Measurements from ENCODE around the gene SLC26A2.

SLC26A2 gene

DNA sequence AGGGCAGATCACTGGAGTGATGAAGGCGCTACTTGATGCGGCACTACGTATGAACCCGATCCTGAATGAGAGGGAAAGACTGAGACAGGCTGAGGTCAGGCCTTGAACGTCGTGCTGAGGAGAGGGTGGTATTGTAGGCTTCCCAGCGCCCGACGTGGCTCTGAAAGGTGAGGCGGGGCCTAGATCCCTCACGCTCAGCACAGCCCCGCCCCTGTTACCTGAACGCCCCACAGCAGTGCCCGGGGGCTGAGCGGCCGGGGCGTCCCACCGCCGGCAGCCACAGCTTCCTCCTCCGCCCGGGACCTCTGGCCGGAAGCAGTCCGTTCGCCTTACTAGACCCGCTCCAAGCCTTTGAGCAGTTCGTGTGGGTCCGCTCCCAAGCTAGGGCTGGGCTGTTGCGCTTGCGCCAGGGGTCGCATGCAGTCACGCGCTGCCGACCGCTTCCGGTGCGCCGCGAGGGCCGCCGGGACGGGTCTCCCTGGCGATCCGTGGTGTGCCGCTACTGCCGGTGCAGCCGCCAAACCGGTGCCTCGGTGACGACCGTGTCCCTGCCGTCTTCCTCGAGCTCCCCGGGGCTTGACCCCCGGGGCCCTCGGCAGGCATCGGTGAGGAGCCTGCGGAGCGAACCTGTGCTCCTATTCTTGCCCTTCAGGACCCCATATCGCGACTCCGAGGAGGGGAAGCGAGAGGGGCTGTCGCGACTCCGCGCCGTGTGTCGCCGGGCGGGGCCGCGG is 39.9 kb downstream of the SLC26A2 start, which contains the start of the genes HMGXB3 and TIGD6:
TSS of gene HMGXB3 (plus strand) at position 484 of the 734 bp plus-strand sequence. CDS start 4,114 bp downstream, outside the sequence.
TSS of gene TIGD6 (minus strand) at position 399 of the 734 bp plus-strand sequence. CDS start 4,306 bp downstream, outside the sequence.
- Histone ChIP-seq H3K4me1 (ENCODE audit: control insufficient read depth, insufficient read depth, low read length) (peaks cover 9% of the 10 kb centered on the region), H3K27ac (ENCODE audit: extremely low read depth, low read depth, low read length) (peak within 1 kb of the TSS; percentile 85), H3K36me3 (ENCODE audit: control insufficient read depth in 2 of 2, insufficient read depth in 1 of 2, low read length in 2 of 2) (peaks cover 9 to 26% of the 10 kb centered on the region in 2 experiments; a peak in 2 of 3 replicates), H3K9me3 (ENCODE audit: control insufficient read depth, insufficient read depth, low read depth, low read length) (no peaks in the 10 kb centered on the region), H3K4me3 (ENCODE audit: low read depth, low read length) (peak within 1 kb of the TSS; percentile 93)
- ChIA-PET CTCF (interaction anchor here (0.6 to 2.9 kb wide), 8 partner anchors 10 to 333 kb away, joined by 3 to 20 read pairs (median 5); no protein-coding TSS in a partner anchor), POLR2A (interaction anchor here (0.6 to 1.9 kb wide), 9 partner anchors 9 to 225 kb away, joined by 3 to 14 read pairs (median 3); partner anchors contain the start of gene SLC26A2)
- no peak for TF ChIP-seq ZNF19 (tag by site-specific recombination; IDR thresholded peaks at IDR 0.05; ENCODE audit: low read depth)
- TF ChIP-seq BCL11A (tag by site-specific recombination; IDR thresholded peaks at IDR 0.05; ENCODE audit: low read depth), result no peak
- peak; percentile 93 for TF ChIP-seq SP2 (tag by site-specific recombination; IDR thresholded peaks at IDR 0.05)
- TF ChIP-seq, protein P1, sequence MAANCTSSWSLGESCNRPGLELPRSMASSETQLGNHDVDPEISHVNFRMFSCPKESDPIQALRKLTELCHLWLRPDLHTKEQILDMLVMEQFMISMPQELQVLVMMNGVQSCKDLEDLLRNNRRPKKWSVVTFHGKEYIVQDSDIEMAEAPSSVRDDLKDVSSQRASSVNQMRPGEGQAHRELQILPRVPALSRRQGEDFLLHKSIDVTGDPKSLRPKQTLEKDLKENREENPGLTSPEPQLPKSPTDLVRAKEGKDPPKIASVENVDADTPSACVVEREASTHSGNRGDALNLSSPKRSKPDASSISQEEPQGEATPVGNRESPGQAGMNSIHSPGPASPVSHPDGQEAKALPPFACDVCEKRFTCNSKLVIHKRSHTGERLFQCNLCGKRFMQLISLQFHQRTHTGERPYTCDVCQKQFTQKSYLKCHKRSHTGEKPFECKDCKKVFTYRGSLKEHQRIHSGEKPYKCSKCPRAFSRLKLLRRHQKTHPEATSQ (tag by site-specific recombination; IDR thresholded peaks at IDR 0.05), result peak; percentile 91
- peak; percentile 97 for TF ChIP-seq ZNF335 (tag by site-specific recombination; conservative IDR thresholded peaks at IDR 0.05)
- no peak for TF ChIP-seq ZNF416 (tag by site-specific recombination; IDR thresholded peaks at IDR 0.05)
- peak; percentile 12; the same call in 1 of the 2 replicates for TF ChIP-seq ZNF121 (tag by site-specific recombination; IDR thresholded peaks at IDR 0.05)
- TF ChIP-seq, protein P2, sequence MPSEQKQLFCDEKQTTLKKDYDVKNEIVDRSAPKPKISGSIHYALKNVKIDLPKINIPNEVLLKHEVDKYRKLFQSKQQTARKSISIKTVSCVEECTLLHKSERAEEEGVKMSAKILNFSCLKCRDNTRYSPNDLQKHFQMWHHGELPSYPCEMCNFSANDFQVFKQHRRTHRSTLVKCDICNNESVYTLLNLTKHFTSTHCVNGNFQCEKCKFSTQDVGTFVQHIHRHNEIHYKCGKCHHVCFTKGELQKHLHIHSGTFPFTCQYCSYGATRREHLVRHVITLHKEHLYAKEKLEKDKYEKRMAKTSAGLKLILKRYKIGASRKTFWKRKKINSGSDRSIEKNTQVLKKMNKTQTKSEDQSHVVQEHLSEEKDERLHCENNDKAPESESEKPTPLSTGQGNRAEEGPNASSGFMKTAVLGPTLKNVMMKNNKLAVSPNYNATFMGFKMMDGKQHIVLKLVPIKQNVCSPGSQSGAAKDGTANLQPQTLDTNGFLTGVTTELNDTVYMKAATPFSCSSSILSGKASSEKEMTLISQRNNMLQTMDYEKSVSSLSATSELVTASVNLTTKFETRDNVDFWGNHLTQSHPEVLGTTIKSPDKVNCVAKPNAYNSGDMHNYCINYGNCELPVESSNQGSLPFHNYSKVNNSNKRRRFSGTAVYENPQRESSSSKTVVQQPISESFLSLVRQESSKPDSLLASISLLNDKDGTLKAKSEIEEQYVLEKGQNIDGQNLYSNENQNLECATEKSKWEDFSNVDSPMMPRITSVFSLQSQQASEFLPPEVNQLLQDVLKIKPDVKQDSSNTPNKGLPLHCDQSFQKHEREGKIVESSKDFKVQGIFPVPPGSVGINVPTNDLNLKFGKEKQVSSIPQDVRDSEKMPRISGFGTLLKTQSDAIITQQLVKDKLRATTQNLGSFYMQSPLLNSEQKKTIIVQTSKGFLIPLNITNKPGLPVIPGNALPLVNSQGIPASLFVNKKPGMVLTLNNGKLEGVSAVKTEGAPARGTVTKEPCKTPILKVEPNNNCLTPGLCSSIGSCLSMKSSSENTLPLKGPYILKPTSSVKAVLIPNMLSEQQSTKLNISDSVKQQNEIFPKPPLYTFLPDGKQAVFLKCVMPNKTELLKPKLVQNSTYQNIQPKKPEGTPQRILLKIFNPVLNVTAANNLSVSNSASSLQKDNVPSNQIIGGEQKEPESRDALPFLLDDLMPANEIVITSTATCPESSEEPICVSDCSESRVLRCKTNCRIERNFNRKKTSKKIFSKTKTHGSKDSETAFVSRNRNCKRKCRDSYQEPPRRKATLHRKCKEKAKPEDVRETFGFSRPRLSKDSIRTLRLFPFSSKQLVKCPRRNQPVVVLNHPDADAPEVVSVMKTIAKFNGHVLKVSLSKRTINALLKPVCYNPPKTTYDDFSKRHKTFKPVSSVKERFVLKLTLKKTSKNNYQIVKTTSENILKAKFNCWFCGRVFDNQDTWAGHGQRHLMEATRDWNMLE (tag by site-specific recombination; conservative IDR thresholded peaks at IDR 0.05; ENCODE audit: low read depth), result peak; percentile 89
- TF ChIP-seq, protein P3, sequence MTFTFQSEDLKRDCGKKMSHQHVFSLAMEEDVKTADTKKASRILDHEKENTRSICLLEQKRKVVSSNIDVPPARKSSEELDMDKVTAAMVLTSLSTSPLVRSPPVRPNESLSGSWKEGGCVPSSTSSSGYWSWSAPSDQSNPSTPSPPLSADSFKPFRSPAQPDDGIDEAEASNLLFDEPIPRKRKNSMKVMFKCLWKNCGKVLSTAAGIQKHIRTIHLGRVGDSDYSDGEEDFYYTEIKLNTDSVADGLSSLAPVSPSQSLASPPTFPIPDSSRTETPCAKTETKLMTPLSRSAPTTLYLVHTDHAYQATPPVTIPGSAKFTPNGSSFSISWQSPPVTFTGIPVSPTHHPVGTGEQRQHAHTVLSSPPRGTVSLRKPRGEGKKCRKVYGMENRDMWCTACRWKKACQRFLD (tag by site-specific recombination; IDR thresholded peaks at IDR 0.05), result 0 out of 2 replicates have a peak, but pooled peaks have one; percentile 18
- peak; percentile 62 for TF ChIP-seq KLF1 (tag by site-specific recombination; IDR thresholded peaks at IDR 0.05)
- TF ChIP-seq, protein P4, sequence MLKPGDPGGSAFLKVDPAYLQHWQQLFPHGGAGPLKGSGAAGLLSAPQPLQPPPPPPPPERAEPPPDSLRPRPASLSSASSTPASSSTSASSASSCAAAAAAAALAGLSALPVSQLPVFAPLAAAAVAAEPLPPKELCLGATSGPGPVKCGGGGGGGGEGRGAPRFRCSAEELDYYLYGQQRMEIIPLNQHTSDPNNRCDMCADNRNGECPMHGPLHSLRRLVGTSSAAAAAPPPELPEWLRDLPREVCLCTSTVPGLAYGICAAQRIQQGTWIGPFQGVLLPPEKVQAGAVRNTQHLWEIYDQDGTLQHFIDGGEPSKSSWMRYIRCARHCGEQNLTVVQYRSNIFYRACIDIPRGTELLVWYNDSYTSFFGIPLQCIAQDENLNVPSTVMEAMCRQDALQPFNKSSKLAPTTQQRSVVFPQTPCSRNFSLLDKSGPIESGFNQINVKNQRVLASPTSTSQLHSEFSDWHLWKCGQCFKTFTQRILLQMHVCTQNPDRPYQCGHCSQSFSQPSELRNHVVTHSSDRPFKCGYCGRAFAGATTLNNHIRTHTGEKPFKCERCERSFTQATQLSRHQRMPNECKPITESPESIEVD (tag by site-specific recombination; IDR thresholded peaks at IDR 0.05), result no peak
- TF ChIP-seq ZNF157 (tag by site-specific recombination; IDR thresholded peaks at IDR 0.05), result no peak
- TF ChIP-seq, protein P5, sequence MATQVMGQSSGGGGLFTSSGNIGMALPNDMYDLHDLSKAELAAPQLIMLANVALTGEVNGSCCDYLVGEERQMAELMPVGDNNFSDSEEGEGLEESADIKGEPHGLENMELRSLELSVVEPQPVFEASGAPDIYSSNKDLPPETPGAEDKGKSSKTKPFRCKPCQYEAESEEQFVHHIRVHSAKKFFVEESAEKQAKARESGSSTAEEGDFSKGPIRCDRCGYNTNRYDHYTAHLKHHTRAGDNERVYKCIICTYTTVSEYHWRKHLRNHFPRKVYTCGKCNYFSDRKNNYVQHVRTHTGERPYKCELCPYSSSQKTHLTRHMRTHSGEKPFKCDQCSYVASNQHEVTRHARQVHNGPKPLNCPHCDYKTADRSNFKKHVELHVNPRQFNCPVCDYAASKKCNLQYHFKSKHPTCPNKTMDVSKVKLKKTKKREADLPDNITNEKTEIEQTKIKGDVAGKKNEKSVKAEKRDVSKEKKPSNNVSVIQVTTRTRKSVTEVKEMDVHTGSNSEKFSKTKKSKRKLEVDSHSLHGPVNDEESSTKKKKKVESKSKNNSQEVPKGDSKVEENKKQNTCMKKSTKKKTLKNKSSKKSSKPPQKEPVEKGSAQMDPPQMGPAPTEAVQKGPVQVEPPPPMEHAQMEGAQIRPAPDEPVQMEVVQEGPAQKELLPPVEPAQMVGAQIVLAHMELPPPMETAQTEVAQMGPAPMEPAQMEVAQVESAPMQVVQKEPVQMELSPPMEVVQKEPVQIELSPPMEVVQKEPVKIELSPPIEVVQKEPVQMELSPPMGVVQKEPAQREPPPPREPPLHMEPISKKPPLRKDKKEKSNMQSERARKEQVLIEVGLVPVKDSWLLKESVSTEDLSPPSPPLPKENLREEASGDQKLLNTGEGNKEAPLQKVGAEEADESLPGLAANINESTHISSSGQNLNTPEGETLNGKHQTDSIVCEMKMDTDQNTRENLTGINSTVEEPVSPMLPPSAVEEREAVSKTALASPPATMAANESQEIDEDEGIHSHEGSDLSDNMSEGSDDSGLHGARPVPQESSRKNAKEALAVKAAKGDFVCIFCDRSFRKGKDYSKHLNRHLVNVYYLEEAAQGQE (tag by site-specific recombination; IDR thresholded peaks at IDR 0.05), result 0 out of 2 replicates have a peak, but pooled peaks have one; percentile 30
- TF ChIP-seq ZFHX2 (tag by site-specific recombination; conservative IDR thresholded peaks at IDR 0.05), result peak; percentile 54; the same call in 1 of the 2 replicates
- 0 out of 2 replicates have a peak, but pooled peaks have one; percentile 57 for TF ChIP-seq YY1 (tag by site-specific recombination; IDR thresholded peaks at IDR 0.05)
- peak; percentile 94 for TF ChIP-seq ZNF561 (tag by site-specific recombination; IDR thresholded peaks at IDR 0.05; ENCODE audit: borderline replicate concordance)
- TF ChIP-seq SCRT2 (tag by site-specific recombination; IDR thresholded peaks at IDR 0.05), result peak; percentile 93
- TF ChIP-seq ZNF548 (tag by site-specific recombination; IDR thresholded peaks at IDR 0.05), result no peak
- no peak for TF ChIP-seq ZNF433 (tag by site-specific recombination; IDR thresholded peaks at IDR 0.05; ENCODE audit: low read depth)
- no peak for TF ChIP-seq ZNF311 (tag by site-specific recombination; IDR thresholded peaks at IDR 0.05; ENCODE audit: borderline replicate concordance)
- TF ChIP-seq ZNF423 (tag by site-specific recombination; IDR thresholded peaks at IDR 0.05), result peak; percentile 12; the same call in 1 of the 2 replicates
- TF ChIP-seq ZNF48 (tag by site-specific recombination; IDR thresholded peaks at IDR 0.05), result no peak
- no peak for TF ChIP-seq RBAK (tag by site-specific recombination; IDR thresholded peaks at IDR 0.05)

Data from HEK293 (cell line).